GM12892 (cell line): ENCODE results near the gene RNASEL.

ENCODE experiments used
- POLR2A ChIP-seq: IDR thresholded peaks from 2 replicates; pipeline ENCODE4 v1.6.1; 2011; ENCODE audit warnings: low read depth, low read length, control low read depth
- POLR2AphosphoS5 ChIP-seq: IDR thresholded peaks from 2 replicates; pipeline ENCODE4 v1.6.1; 2011; ENCODE audit warnings: low read depth, low read length, control low read depth
- TAF1 ChIP-seq: IDR thresholded peaks from 2 replicates; pipeline ENCODE4 v1.6.1; 2011; ENCODE audit warnings: low read depth, mild to moderate bottlenecking, control low read depth, low read length, borderline replicate concordance

DNA sequence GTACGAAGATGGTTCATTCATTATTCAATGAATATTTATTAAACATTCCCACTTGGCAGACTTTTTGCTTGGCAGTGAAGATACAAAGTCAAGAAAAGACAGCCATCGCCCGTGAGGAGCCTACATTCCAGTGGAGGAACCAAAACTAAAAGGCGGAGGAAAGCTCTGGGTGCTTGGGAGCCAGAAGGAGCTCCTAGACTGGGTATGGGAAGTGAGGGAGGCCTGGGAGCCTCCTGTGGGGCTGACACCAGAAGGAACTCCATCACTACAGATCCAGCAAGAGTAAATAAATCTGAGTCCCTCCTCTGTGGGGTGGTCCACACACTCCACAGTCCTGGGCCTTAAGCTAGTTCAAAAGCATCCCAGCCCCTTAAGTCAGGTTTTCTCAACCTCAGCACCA is 14.9 kb downstream of the RNASEL start:
- no peak for TF ChIP-seq POLR2A
- TF ChIP-seq TAF1: no peak
- TF ChIP-seq POLR2AphosphoS5: no peak
